HCT116 (cell line): ENCODE measurements around the gene LYRM7. TPM values are rescaled to one million over a fixed set of nuclear protein-coding genes. Genes with fewer than 3 reads are reported as not detected.

ENCODE experiments used
- ATAC-seq: fragments of 200-7000 bp; cut with Tn5 transposase; 2 replicates; pipeline ENCODE4 v1.9.1; 2020; ENCODE audit warnings: mild to moderate bottlenecking, moderate library complexity
- BruUV-seq: library from RNA; stranded (reverse); fragments of 400-500 nt; replicated peaks from 2 replicates; lab custom pipeline; 2021; lab: Mats Ljungman, UMichigan
- CTCF ChIA-PET: fragments of 300-600 bp; sonication (Branson Sonifier 250); formaldehyde crosslinking; loops from one replicate; lab custom pipeline; 2021; ENCODE audit warnings: antibody characterized with exemption; lab: Charles Lee
- POLR2A ChIA-PET: fragments of 300-600, 350-600 bp; sonication (Branson Sonifier 250); formaldehyde crosslinking; loops from one replicate; lab custom pipeline; 2021; ENCODE audit warnings: antibody characterized with exemption; lab: Charles Lee
- RAD21 ChIA-PET, 2 experiments: fragments of 300-600 bp; sonication (Branson Sonifier 250); formaldehyde crosslinking; loops; one replicate each; lab custom pipeline; 2023; ENCODE audit warnings: low total read pairs in 2 of 2; ENCODE audit not compliant: uncharacterized antibody in 2 of 2, unreplicated experiment in 2 of 2, low non-redundant PET in 1 of 2; lab: Charles Lee
- DNase-seq: peaks from one replicate; pipeline ENCODE4 v3.0.0-alpha.2; 2010; ENCODE audit warnings: low read depth, low spot score
- H2AFZ ChIP-seq: fragments of 200-600 bp; shearing (Covaris generic), sonication (generic); 2 replicates; pipeline ENCODE4 v1.6.1; 2017; ENCODE audit warnings: low read depth, mixed run types, mixed read lengths, antibody characterized with exemption, low read length; ENCODE audit not compliant: poor library complexity, severe bottlenecking
- H3K27ac ChIP-seq: 2 replicates; pipeline ENCODE4 v1.5.1; 2012; ENCODE audit warnings: low read depth, low read length
- H3K27me3 ChIP-seq: fragments of 200-600 bp; sonication (generic); 2 replicates; pipeline ENCODE4 v1.6.1; 2016; ENCODE audit warnings: mixed run types, low read length, mixed read lengths; ENCODE audit not compliant: insufficient read depth
- H3K36me3 ChIP-seq, 2 experiments: fragments of 200-500 bp in 1 of 2; fragments of 200-600 bp in 1 of 2; sonication (Bioruptor generic) in 1 of 2; sonication (generic) in 1 of 2; 2 replicates each; pipeline versions ENCODE4 v1.5.1 to v1.6.1; 2014 to 2016; ENCODE audit warnings: low read length in 2 of 2, inconsistent platforms in 1 of 2, mixed read lengths in 1 of 2, mixed run types in 1 of 2; ENCODE audit not compliant: insufficient read depth in 2 of 2, control insufficient read depth in 1 of 2
- H3K4me1 ChIP-seq, 2 experiments: fragments of 200-600 bp in 1 of 2; sonication (generic) in 1 of 2; 2 replicates each; pipeline versions ENCODE4 v1.5.1 to v1.6.1; 2012 to 2017; ENCODE audit warnings: low read length in 2 of 2, inconsistent platforms in 1 of 2, mild to moderate bottlenecking in 1 of 2, mixed read lengths in 1 of 2, mixed run types in 1 of 2, moderate library complexity in 1 of 2; ENCODE audit not compliant: insufficient read depth in 2 of 2, control insufficient read depth in 1 of 2
- H3K4me2 ChIP-seq: fragments of 200-600 bp; sonication (generic); 2 replicates; pipeline ENCODE4 v1.6.1; 2017; ENCODE audit warnings: mixed run types, low read length, mixed read lengths
- H3K4me3 ChIP-seq, 2 experiments: fragments of 200-600 bp in 1 of 2; sonication (generic) in 1 of 2; replicated peaks in 1 of 2; 2 replicates each; pipeline ENCODE4 v1.5.1; 2011 to 2016; ENCODE audit warnings: low read length in 2 of 2, control low read depth in 1 of 2, low read depth in 1 of 2, mild to moderate bottlenecking in 1 of 2, mixed read lengths in 1 of 2, mixed run types in 1 of 2
- H3K79me2 ChIP-seq: fragments of 200-600 bp; sonication (generic); 2 replicates; pipeline ENCODE4 v1.6.1; 2017; ENCODE audit warnings: mild to moderate bottlenecking, mixed run types, low read length, moderate library complexity, mixed read lengths; ENCODE audit not compliant: insufficient read depth
- H3K9ac ChIP-seq: fragments of 200-600 bp; sonication (generic); 2 replicates; pipeline ENCODE4 v1.6.1; 2016; ENCODE audit warnings: low read length, mixed read lengths
- H3K9me2 ChIP-seq: fragments of 200-600 bp; sonication (generic), shearing (Covaris generic); 2 replicates; pipeline ENCODE4 v1.6.1; 2017; ENCODE audit warnings: mixed run types, mild to moderate bottlenecking, moderate library complexity; ENCODE audit not compliant: insufficient read depth
- H3K9me3 ChIP-seq, 2 experiments: fragments of 200-500 bp in 1 of 2; fragments of 200-600 bp in 1 of 2; sonication (Bioruptor generic) in 1 of 2; sonication (generic) in 1 of 2; 2 replicates each; pipeline ENCODE4 v1.6.1; 2014 to 2017; ENCODE audit warnings: low read length in 2 of 2, mixed read lengths in 2 of 2, inconsistent platforms in 1 of 2, low read depth in 1 of 2, mild to moderate bottlenecking in 1 of 2, mixed run types in 1 of 2, moderate library complexity in 1 of 2; ENCODE audit not compliant: control insufficient read depth in 1 of 2, insufficient read depth in 1 of 2
- H4K20me1 ChIP-seq: fragments of 200-600 bp; sonication (generic), shearing (Covaris generic); 2 replicates; pipeline ENCODE4 v1.6.1; 2017; ENCODE audit warnings: mixed run types, mild to moderate bottlenecking, moderate library complexity; ENCODE audit not compliant: insufficient read depth
- CBX3 ChIP-seq: IDR thresholded peaks from 2 replicates; pipeline ENCODE4 v1.6.1; 2012; ENCODE audit warnings: low read depth
- CEBPB ChIP-seq: IDR thresholded peaks from 2 replicates; pipeline ENCODE4 v1.6.1; 2012; ENCODE audit warnings: low read depth
- EGR1 ChIP-seq: IDR thresholded peaks from 2 replicates; pipeline ENCODE4 v1.6.1; 2012; ENCODE audit warnings: low read depth
- ELF1 ChIP-seq: IDR thresholded peaks from 2 replicates; pipeline ENCODE4 v1.6.1; 2012; ENCODE audit warnings: low read depth, borderline replicate concordance
- FOSL1 ChIP-seq: IDR thresholded peaks from 2 replicates; pipeline ENCODE4 v1.6.1; 2012; ENCODE audit warnings: low read depth
- POLR2A ChIP-seq: IDR thresholded peaks from 2 replicates; pipeline ENCODE4 v1.7.0; 2011; ENCODE audit warnings: borderline replicate concordance; ENCODE audit not compliant: insufficient read depth, insufficient read length; ENCODE audit errors: extremely low read depth
- ZFX ChIP-seq: fragments of 450-650 bp; IDR thresholded peaks from 2 replicates; pipeline ENCODE4 v1.6.1; 2017
- ZNF274 ChIP-seq: fragments of 200-500 bp; sonication (Bioruptor generic); IDR thresholded peaks from 2 replicates; pipeline ENCODE4 v1.6.1; 2014; ENCODE audit warnings: mild to moderate bottlenecking, low read depth, low read length, inconsistent platforms
- intact Hi-C: fragments of 100-400 bp; cut with micrococcal nuclease; formaldehyde crosslinking; loops from 2 replicates; pipeline ENCODE4 v1.10.0; 2022
- total RNA-seq: library from RNA; stranded (reverse); gene quantifications from one replicate; pipeline ENCODE4 v1.2.1, GENCODE V29; 2021; ENCODE audit not compliant: unreplicated experiment
- TF ChIP-seq, protein P1 (sequence below): IDR thresholded peaks from 2 replicates; pipeline ENCODE4 v1.6.1; 2012; ENCODE audit warnings: low read depth
- TF ChIP-seq, protein P2 (sequence below): IDR thresholded peaks from 2 replicates; pipeline ENCODE4 v1.6.1; 2012

Gene LYRM7
- total RNA-seq, 1 experiment from 2014 or later = 14.4 TPM

DNA sequence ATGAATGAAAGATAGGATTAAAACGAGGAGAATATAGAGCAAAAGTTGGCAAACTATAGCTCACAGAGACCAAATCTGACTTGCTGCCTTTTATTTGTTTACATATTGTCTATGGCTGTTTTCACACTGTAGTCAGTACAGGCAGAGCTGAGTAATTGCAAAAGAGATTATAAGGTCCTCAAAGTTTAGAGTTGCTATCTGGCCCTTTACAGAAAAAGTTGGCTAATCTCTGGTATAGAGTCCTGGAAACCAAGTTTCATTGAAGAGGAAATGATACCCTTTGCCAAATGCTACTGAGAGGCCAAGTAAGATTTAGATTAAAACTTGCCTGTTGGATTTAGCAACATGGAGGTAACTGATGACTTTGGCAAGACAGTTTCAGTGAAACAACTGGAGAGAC lies 36.0 kb downstream of the LYRM7 start (continued):
- TF ChIP-seq, protein P1, sequence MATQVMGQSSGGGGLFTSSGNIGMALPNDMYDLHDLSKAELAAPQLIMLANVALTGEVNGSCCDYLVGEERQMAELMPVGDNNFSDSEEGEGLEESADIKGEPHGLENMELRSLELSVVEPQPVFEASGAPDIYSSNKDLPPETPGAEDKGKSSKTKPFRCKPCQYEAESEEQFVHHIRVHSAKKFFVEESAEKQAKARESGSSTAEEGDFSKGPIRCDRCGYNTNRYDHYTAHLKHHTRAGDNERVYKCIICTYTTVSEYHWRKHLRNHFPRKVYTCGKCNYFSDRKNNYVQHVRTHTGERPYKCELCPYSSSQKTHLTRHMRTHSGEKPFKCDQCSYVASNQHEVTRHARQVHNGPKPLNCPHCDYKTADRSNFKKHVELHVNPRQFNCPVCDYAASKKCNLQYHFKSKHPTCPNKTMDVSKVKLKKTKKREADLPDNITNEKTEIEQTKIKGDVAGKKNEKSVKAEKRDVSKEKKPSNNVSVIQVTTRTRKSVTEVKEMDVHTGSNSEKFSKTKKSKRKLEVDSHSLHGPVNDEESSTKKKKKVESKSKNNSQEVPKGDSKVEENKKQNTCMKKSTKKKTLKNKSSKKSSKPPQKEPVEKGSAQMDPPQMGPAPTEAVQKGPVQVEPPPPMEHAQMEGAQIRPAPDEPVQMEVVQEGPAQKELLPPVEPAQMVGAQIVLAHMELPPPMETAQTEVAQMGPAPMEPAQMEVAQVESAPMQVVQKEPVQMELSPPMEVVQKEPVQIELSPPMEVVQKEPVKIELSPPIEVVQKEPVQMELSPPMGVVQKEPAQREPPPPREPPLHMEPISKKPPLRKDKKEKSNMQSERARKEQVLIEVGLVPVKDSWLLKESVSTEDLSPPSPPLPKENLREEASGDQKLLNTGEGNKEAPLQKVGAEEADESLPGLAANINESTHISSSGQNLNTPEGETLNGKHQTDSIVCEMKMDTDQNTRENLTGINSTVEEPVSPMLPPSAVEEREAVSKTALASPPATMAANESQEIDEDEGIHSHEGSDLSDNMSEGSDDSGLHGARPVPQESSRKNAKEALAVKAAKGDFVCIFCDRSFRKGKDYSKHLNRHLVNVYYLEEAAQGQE = no peak
- no peak for TF ChIP-seq CEBPB
- TF ChIP-seq, protein P2, sequence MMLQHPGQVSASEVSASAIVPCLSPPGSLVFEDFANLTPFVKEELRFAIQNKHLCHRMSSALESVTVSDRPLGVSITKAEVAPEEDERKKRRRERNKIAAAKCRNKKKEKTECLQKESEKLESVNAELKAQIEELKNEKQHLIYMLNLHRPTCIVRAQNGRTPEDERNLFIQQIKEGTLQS = no peak
- TF ChIP-seq, all 23 proteins: peak for 0

DNA sequence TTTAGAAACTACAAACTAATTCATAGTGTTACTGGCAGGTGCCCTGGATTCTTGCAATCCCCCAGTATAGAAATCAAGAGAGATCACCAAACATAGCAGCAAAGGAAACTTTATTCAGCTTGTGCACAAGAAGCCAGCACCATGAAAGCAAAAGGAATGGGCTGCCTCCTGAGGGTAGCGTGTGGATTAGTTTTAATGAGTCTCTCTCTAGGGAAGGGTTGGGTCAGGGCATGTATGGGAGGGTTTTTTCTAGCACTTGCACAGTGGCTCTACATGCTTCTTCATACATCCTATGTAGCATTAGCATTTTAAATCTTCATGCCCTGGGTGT lies 38.4 kb downstream of the LYRM7 start:
- ATAC-seq = no peak
- no peak overlapping the region for H2AFZ ChIP-seq
- H3K9ac ChIP-seq = no peak overlapping the region
- H3K36me3 ChIP-seq = no peaks in the 10 kb centered on the region
- no TSS peak for BruUV-seq
- no peaks in the 10 kb centered on the region for H3K27me3 ChIP-seq
- H3K4me2 ChIP-seq = no peak overlapping the region
- no peaks in the 10 kb centered on the region for H3K9me3 ChIP-seq
- no peak for DNase-seq
- TF ChIP-seq FOSL1 (no peak), POLR2A (no peak), ZFX (no peak), CBX3 (no peak), ZNF274 (no peak), EGR1 (no peak), ELF1 (no peak)
- TF ChIP-seq, protein P1 = no peak
- H3K79me2 ChIP-seq = no peaks in the 10 kb centered on the region
- ChIA-PET RAD21 (no interaction called here), POLR2A (no interaction called here), CTCF (no interaction called here)
- no peak overlapping the region for H3K27ac ChIP-seq
- no peaks in the 10 kb centered on the region for H4K20me1 ChIP-seq
- no peak overlapping the region for H3K4me3 ChIP-seq
- intact Hi-C loops = no loop called here
- no peaks in the 10 kb centered on the region for H3K9me2 ChIP-seq
- no peaks in the 10 kb centered on the region for H3K4me1 ChIP-seq
